Dendritic cell treated with granulocyte-macrophage colony-stimulating factor and Interleukin-4, amounts not matched to agents 40 ng/mL and 50 ng/mL, for 4 days (primary cell): Measurements from ENCODE around the gene TGFBR2.

Experiments
- H3K27ac Mint-ChIP-seq: one replicate; pipeline ENCODE4 v1.8.0; 2022; ENCODE audit warnings: mild to moderate bottlenecking, mixed read lengths
- H3K27me3 Mint-ChIP-seq: one replicate; pipeline ENCODE4 v1.8.0; 2022; ENCODE audit warnings: mild to moderate bottlenecking, mixed read lengths
- H3K36me3 Mint-ChIP-seq: one replicate; pipeline ENCODE4 v1.8.0; 2022; ENCODE audit warnings: low read depth, mixed read lengths
- H3K4me1 Mint-ChIP-seq: one replicate; pipeline ENCODE4 v1.8.0; 2022; ENCODE audit warnings: low read depth, mixed read lengths
- H3K4me3 Mint-ChIP-seq: one replicate; pipeline ENCODE4 v1.8.0; 2022; ENCODE audit warnings: mild to moderate bottlenecking, moderate library complexity, mixed read lengths
- H3K9me3 Mint-ChIP-seq: one replicate; pipeline ENCODE4 v1.8.0; 2022; ENCODE audit warnings: mixed read lengths
- intact Hi-C: fragments of 100-400 bp; cut with micrococcal nuclease; formaldehyde crosslinking; loops from one replicate; pipeline ENCODE4 v1.15.0; 2022

The TGFBR2 gene

DNA sequence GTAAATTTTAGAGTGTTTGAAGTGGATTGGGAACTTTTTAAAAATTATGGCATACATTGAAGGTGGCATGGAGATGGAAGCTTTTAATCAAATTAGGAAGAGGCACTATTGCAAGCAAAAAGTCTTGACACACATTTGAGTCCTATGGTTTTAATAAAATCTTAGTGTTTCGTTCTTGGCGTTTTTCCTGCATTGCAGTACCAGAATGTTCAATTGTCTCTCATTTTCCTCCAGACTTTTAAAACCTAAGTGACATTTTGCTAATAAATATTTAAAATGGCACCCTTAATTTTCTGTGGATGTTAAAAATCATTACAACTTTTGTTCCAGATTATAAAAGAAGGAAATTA is 2.2 kb downstream of the TGFBR2 start:
- intact Hi-C loops, result loop anchor here (10.0 kb wide), 2 partner anchors 114 to 384 kb away; no protein-coding TSS in a partner anchor
- H3K9me3 Mint-ChIP-seq, result no peaks in the 10 kb centered on the region
- peak overlapping the region; percentile 92 for H3K27ac Mint-ChIP-seq
- peaks cover 31% of the 10 kb centered on the region for H3K36me3 Mint-ChIP-seq
- peak overlapping the region; percentile 74 for H3K4me3 Mint-ChIP-seq
- H3K27me3 Mint-ChIP-seq, result no peaks in the 10 kb centered on the region
- peaks cover 75% of the 10 kb centered on the region for H3K4me1 Mint-ChIP-seq

DNA sequence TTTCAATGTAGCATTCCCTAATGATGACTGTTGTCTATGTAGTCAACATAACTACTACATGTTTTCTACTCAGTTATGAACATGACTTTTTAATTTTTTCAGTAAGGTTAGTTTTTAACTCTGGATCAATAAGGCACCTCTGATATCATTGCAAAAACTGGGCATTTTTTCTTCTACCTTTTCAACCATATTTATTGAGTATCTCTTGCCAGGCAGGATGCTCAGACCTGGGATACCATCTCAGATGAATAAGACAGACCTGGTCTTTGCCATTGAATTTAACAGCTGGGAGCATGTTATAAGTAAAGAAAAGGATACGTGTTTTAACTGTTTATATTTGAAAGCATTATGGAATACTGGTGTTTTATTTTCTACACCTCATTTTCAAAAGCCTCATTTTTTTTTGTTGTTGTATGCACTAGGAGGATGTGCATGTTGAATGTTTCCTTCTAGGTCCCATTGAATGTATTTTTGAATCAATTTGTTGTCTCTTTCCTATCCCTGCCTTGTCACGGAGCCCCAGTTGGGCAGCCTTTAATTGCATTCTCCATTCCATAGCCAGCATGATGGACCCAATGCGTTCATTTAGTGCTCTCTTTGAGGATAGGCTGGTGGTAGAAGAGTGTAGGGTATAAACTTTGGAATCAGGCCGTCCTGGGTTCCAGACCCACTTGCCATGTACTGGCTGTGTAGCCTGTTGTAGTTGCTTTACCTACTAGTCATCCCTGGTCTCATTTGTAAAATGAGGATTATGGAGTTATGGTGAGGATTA is 3.7 kb downstream of the TGFBR2 start:
- intact Hi-C loops, result loop anchor here (2.0 to 10.0 kb wide), 4 partner anchors 37 to 385 kb away; no protein-coding TSS in a partner anchor
- no peaks in the 10 kb centered on the region for H3K9me3 Mint-ChIP-seq

DNA sequence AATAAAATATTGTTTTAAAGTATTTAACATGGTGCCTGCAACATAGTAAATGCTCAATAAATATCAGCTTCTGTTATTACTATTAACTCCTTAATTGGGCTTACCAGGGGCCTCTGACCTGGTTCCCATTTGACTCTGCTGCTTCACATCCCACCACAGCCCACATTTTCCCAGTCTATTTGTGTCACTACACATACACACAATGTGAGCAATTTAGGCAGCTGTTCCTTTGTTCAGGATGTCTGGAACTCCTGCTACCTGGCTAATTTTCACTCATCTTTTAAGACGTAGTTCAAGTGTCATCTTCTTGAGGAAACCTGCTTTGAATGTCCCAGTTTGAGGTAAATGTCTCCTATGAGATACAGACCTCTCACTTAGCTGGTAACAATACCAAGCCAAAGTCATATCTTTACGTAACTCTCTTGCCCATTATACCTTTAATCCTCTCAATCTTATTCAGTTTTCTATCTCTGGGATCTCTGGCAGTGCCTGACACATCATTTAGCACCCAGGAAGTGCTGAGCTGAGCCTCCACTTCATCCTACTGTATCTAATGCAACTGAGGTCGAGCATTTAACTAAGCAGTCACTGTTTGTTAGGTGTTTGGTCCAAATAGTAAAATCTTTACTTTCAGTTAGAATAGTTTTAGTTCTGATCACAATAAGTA is 4.4 kb downstream of the TGFBR2 start:
- Mint-ChIP-seq H3K4me3 (no peak overlapping the region), H3K27me3 (no peaks in the 10 kb centered on the region), H3K9me3 (no peaks in the 10 kb centered on the region), H3K4me1 (peaks cover 71% of the 10 kb centered on the region), H3K36me3 (peaks cover 32% of the 10 kb centered on the region), H3K27ac (peak overlapping the region; percentile 40)
- intact Hi-C loops, result loop anchor here (2.0 to 5.0 kb wide), 2 partner anchors 36 to 78 kb away; no protein-coding TSS in a partner anchor

More for the DNA sequence above, 3.7 kb downstream of the TGFBR2 start:
- Mint-ChIP-seq H3K27ac (peak overlapping the region; percentile 40), H3K27me3 (no peaks in the 10 kb centered on the region), H3K36me3 (peaks cover 32% of the 10 kb centered on the region), H3K4me1 (peaks cover 78% of the 10 kb centered on the region), H3K4me3 (no peak overlapping the region)

GRCh38 chr3:30611613-30612436 is 5.4 kb downstream of the TGFBR2 start:
- H3K9me3 Mint-ChIP-seq, result no peaks in the 10 kb centered on the region
- H3K27me3 Mint-ChIP-seq, result no peaks in the 10 kb centered on the region
- peak overlapping the region; percentile 48 for H3K4me3 Mint-ChIP-seq
- intact Hi-C loops, result loop anchor here (2.0 to 5.0 kb wide), 2 partner anchors 35 to 77 kb away; no protein-coding TSS in a partner anchor
- peaks cover 36% of the 10 kb centered on the region for H3K36me3 Mint-ChIP-seq
- H3K4me1 Mint-ChIP-seq, result peaks cover 75% of the 10 kb centered on the region
- H3K27ac Mint-ChIP-seq, result peak overlapping the region; percentile 40

DNA sequence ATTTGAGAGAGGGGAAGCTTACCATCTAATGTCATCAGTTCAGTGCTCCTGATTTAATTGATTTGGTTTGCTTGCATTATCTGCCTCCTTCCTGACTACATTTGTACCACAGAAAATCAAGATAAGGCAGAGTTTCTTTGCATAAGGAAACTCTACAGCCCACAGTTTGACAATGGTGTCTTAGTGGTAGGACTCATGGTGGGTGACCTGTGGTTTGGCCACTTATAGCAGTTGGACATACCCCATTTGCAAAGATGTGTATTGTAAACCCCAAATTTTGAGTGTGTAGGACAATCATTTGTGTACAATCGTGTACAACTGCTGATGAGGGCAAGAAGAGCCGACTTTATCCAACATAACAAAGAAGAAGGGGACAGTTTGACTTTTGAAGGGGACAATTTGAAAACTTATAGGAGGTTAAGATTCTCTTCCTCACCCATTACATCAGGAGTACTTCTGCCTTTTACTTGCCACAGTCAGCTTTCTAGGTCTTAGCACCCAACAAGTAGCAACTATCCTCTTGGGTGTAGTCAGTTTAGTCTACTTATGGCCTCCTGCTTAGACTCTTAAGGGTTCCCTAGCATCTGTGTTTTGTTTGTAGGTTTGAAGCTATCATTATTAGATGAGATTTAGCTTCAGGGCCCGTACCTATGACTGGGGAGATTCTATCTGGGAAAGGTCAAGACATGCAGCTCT is 6.2 kb downstream of the TGFBR2 start:
- peaks cover 83% of the 10 kb centered on the region for H3K4me1 Mint-ChIP-seq
- H3K9me3 Mint-ChIP-seq, result no peaks in the 10 kb centered on the region
- intact Hi-C loops, result loop anchor here (5.0 kb wide), 1 partner anchor 35 kb away; no protein-coding TSS in a partner anchor
- no peaks in the 10 kb centered on the region for H3K27me3 Mint-ChIP-seq
- peaks cover 32% of the 10 kb centered on the region for H3K36me3 Mint-ChIP-seq
- H3K27ac Mint-ChIP-seq, result peak overlapping the region; percentile 81
- no peak overlapping the region for H3K4me3 Mint-ChIP-seq

DNA sequence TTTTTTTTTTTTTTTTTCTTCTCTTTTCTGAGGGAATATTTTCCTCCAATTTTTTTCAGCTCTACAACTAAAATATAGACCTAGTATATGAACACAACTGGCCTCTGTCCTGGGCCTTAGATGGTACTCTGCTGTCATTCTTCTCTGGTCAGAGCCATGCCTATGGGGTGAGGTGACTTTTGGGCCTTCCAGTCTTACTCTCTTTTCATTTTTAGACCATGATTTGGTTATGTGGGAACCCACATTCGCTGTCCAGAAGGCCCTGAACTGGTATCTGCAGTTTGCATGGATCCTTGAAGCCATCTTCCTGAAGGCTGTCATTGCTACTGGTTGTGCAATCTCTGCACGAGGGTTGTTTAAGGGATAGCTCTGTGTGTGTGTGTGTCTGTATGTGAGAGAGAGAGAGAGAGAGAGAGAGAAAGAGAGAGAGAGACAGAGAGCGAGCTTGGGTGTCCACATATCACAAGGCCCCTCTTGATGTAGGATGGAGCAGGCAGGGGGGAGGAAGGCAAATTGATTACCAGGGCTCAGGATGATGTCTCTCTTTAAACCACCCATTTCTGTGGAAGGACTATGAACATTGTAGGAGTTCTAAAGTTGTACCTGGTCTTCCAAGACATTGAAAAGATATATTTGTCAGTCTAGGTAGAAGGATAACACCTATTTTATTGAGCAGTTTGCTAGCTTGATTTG is 6.9 kb downstream of the TGFBR2 start:
- intact Hi-C loops, result loop anchor here (5.0 kb wide), 1 partner anchor 34 kb away; no protein-coding TSS in a partner anchor
- Mint-ChIP-seq H3K9me3 (no peaks in the 10 kb centered on the region), H3K4me1 (peaks cover 85% of the 10 kb centered on the region), H3K36me3 (peaks cover 33% of the 10 kb centered on the region), H3K4me3 (peak overlapping the region; percentile 41), H3K27ac (peak overlapping the region; percentile 81), H3K27me3 (no peaks in the 10 kb centered on the region)

GRCh38 chr3:30614373-30614772 is 8.0 kb downstream of the TGFBR2 start:
- Mint-ChIP-seq H3K36me3 (peaks cover 35% of the 10 kb centered on the region), H3K9me3 (peaks cover 2% of the 10 kb centered on the region), H3K27me3 (no peaks in the 10 kb centered on the region), H3K4me1 (peaks cover 89% of the 10 kb centered on the region), H3K4me3 (no peak overlapping the region), H3K27ac (peak overlapping the region; percentile 81)
- intact Hi-C loops, result loop anchor here (5.0 kb wide), 1 partner anchor 33 kb away; no protein-coding TSS in a partner anchor

- Mint-ChIP-seq H3K4me1 (peaks cover 89% of the 10 kb centered on the region), H3K27ac (no peak overlapping the region), H3K36me3 (peaks cover 41% of the 10 kb centered on the region), H3K27me3 (no peaks in the 10 kb centered on the region), H3K9me3 (peaks cover 6% of the 10 kb centered on the region), H3K4me3 (no peak overlapping the region)
- intact Hi-C loops, result loop anchor here (5.0 kb wide), 1 partner anchor 32 kb away; no protein-coding TSS in a partner anchor
Measured at GRCh38 chr3:30614943-30615342, 8.5 kb downstream of the TGFBR2 start.

DNA sequence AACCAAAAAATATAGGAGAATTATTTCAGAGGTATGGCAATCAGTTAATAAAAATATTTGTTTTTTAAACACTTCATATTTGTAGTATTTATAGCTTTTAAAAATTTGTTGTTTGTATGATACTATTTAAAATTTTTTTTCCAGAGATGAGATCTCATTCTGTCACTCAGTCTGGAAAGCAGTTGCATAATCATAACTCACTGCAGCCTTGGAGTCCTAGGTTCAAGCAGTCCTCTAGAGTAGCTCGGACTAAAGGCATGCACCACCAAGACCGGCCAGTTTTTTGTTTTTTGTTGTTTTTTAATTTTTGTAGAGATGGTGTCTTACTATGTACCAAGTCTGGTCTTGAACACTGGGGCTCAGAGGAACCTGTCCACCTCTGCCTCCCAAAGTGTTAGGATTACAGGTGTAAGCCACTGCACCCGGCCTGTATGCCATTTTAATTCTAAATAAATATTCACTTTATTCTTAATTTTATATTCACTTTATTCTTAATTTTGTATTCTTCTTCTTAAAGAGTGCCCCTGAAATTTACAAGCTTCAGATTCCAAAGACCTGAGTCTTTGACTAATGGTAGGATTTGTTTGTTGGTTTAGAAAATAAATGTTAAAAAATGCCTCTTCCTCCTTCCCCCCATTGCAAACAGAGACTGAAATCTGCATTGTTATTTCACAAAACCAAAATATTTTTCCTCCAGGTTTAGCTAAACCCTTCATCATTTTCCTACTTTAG is 9.4 kb downstream of the TGFBR2 start:
- intact Hi-C loops, result no loop called here
- peaks cover 46% of the 10 kb centered on the region for H3K36me3 Mint-ChIP-seq
- no peak overlapping the region for H3K4me3 Mint-ChIP-seq
- H3K27me3 Mint-ChIP-seq, result no peaks in the 10 kb centered on the region
- peaks cover 89% of the 10 kb centered on the region for H3K4me1 Mint-ChIP-seq
- peaks cover 6% of the 10 kb centered on the region for H3K9me3 Mint-ChIP-seq
- H3K27ac Mint-ChIP-seq, result no peak overlapping the region

- intact Hi-C loops, result no loop called here
- Mint-ChIP-seq H3K27ac (no peak overlapping the region), H3K27me3 (no peaks in the 10 kb centered on the region), H3K4me1 (peaks cover 87% of the 10 kb centered on the region), H3K36me3 (peaks cover 47% of the 10 kb centered on the region), H3K4me3 (no peak overlapping the region), H3K9me3 (peaks cover 6% of the 10 kb centered on the region)
Measured at GRCh38 chr3:30616347-30617027, 10.1 kb downstream of the TGFBR2 start.

DNA sequence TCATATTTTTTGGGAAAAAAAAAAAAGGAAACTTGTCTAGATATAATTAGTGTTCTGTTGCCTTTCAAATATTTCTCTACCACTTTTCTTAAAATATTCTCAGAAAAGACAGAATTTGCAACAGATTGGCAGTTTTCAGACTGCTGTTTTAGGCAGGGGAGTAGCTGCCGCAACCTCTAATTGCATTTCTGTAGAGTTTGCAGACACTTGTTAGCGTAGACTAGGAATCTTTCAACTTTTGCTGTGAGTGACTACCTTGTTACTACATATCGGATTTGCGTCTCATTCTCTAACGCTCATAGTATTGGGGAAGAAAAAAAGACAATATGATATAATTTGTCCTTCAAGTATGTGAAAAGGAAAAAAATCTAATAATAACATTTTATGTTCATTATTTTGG is 10.7 kb downstream of the TGFBR2 start:
- Mint-ChIP-seq H3K4me3 (no peak overlapping the region), H3K36me3 (peaks cover 52% of the 10 kb centered on the region), H3K9me3 (peaks cover 6% of the 10 kb centered on the region), H3K27ac (no peak overlapping the region), H3K27me3 (no peaks in the 10 kb centered on the region), H3K4me1 (peaks cover 87% of the 10 kb centered on the region)
- intact Hi-C loops, result no loop called here

DNA sequence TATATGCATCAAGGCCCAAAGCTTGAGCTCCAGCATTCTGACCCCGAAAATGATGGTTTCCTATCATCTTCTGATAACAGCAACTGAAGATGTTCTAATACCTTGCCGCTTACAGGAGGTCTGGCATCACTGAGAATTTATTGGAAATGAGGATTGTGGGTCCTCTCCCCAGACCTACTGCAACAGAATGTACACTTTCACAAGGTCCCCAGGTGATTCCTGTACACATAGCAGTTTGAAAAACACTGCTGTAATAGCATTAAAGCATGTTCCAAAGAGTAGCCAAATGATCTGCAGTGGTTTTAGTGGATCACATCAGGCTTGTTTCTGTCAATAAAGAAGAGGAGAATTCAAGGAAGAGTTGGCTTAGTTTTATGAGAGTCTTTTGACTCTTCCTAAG is 11.3 kb downstream of the TGFBR2 start:
- no peaks in the 10 kb centered on the region for H3K27me3 Mint-ChIP-seq
- intact Hi-C loops, result no loop called here
- H3K4me3 Mint-ChIP-seq, result no peak overlapping the region
- H3K27ac Mint-ChIP-seq, result no peak overlapping the region
- H3K36me3 Mint-ChIP-seq, result peaks cover 52% of the 10 kb centered on the region
- peaks cover 82% of the 10 kb centered on the region for H3K4me1 Mint-ChIP-seq
- H3K9me3 Mint-ChIP-seq, result peaks cover 6% of the 10 kb centered on the region
